Subcutaneous abdominal adipose tissue (tissue), 5 donors: ENCODE measurements around the gene EBF3.

ENCODE experiments used
- H3K27ac ChIP-seq: one replicate; pipeline ENCODE4 v1.7.0; 2013; ENCODE audit warnings: low read depth, mild to moderate bottlenecking, inconsistent platforms, low read length, moderate library complexity
- H3K27me3 ChIP-seq, 5 donors: one replicate each; pipeline ENCODE4 v1.7.0; 2013; ENCODE audit warnings: low read length in 5 of 5, inconsistent platforms in 1 of 5; ENCODE audit not compliant: control insufficient read depth in 5 of 5, insufficient read depth in 4 of 5
- H3K36me3 ChIP-seq, 5 donors: one replicate each; pipeline ENCODE4 v1.7.0; 2013; ENCODE audit warnings: low read length in 5 of 5; ENCODE audit not compliant: control insufficient read depth in 5 of 5, insufficient read depth in 5 of 5
- H3K4me1 ChIP-seq, 5 donors: one replicate each; pipeline ENCODE4 v1.7.0; 2013; ENCODE audit warnings: low read length in 5 of 5, mild to moderate bottlenecking in 3 of 5, moderate library complexity in 1 of 5; ENCODE audit not compliant: control insufficient read depth in 5 of 5, insufficient read depth in 5 of 5
- H3K4me3 ChIP-seq, 5 donors: one replicate each; pipeline ENCODE4 v1.7.0; 2013; ENCODE audit warnings: low read length in 5 of 5, low read depth in 1 of 5
- H3K9ac ChIP-seq, 5 donors: one replicate each; pipeline ENCODE4 v1.7.0; 2013; ENCODE audit warnings: low read length in 5 of 5, mild to moderate bottlenecking in 4 of 5, moderate library complexity in 3 of 5
- H3K9me3 ChIP-seq, 5 donors: one replicate each; pipeline ENCODE4 v1.7.0; 2013; ENCODE audit warnings: low read length in 5 of 5; ENCODE audit not compliant: control insufficient read depth in 5 of 5
- donor health status: healthy.
- donor health status: healthy.
- donor health status: healthy.
- donor health status: healthy.
- donor health status: healthy.

The EBF3 gene

DNA sequence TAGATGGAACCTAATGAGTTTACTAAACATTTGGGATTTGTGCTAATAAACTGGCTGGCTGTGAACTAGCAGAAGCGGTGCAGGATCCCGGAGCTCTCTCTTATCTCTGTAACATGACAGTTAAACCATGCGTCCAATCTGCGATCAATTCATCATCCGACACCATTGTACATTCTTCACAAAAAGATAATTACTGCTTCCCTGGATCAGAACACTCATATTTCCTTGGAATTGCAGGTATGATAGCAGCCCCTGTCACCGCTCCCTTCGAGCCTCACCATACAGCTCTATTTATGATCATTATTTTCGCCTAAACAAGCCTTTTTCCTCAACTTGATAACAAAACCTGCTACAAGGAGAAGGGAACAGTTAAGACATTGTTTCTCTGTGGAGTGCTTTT is 18.5 kb downstream of the EBF3 start:
- Histone ChIP-seq H3K4me3 (peak overlapping the region in 4 of 5 donors; percentile 28 to 48 (median 38)), H3K9me3 (no peaks in the 10 kb centered on the region), H3K9ac (peak overlapping the region in 4 of 5 donors; percentile 0 to 66 (median 56)), H3K27me3 (no peaks in the 10 kb centered on the region), H3K27ac (peak overlapping the region; percentile 74), H3K4me1 (peaks cover 4 to 91% (median 85%) of the 10 kb centered on the region in 5 donors), H3K36me3 (no peaks in the 10 kb centered on the region)

DNA sequence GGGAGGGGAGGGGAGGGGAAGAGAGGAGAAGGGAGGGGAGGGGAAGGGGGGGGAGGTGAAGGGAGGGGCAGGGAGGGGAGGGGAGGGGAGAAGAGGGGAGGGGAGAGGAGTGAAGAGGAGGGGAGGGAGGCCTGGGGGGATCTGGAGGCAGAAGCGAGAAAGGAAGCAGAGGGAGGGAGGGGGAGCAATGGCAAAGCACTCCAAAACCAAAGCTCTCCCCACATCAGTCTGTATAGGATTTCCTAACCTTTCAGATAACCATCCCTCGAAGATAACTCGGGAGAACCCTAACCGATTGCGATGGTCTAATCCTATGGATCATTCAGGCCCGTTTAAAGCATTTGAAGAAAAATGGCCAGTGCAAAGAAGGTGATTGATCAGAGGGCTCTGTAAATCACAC is 19.0 kb downstream of the EBF3 start:
- no peaks in the 10 kb centered on the region for H3K36me3 ChIP-seq
- H3K9ac ChIP-seq, result peak overlapping the region in 3 of 5 donors; percentile 52 to 66 (median 60)
- no peaks in the 10 kb centered on the region for H3K27me3 ChIP-seq
- peak overlapping the region in 2 of 5 donors; percentile 31 to 44 for H3K4me3 ChIP-seq
- no peaks in the 10 kb centered on the region for H3K9me3 ChIP-seq
- H3K27ac ChIP-seq, result peak overlapping the region; percentile 74
- peaks cover 4 to 91% (median 84%) of the 10 kb centered on the region in 5 donors for H3K4me1 ChIP-seq

DNA sequence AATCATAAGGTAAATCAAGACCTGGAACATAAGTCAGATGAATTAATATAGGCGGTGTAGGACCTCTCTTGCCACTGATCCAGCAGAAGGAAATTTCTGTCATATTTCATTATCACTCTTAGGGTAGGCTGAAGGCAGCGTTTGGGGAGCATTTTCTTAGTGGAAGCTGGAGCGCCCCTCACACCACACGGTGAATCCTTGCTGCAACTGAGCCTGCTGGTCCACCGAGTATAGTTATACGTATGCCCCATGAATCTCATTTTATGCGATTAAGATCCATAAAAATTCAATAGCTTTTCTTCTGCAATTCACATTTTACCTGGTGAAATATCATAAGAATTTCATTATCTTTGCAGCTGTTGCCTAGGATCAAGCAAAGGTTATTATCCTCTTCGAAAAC is 19.6 kb downstream of the EBF3 start:
- Histone ChIP-seq H3K36me3 (no peaks in the 10 kb centered on the region), H3K9ac (no peak overlapping the region), H3K27ac (peak overlapping the region; percentile 39), H3K9me3 (no peaks in the 10 kb centered on the region), H3K4me1 (peaks cover 3 to 93% (median 85%) of the 10 kb centered on the region in 5 donors), H3K27me3 (no peaks in the 10 kb centered on the region), H3K4me3 (no peak overlapping the region)

DNA sequence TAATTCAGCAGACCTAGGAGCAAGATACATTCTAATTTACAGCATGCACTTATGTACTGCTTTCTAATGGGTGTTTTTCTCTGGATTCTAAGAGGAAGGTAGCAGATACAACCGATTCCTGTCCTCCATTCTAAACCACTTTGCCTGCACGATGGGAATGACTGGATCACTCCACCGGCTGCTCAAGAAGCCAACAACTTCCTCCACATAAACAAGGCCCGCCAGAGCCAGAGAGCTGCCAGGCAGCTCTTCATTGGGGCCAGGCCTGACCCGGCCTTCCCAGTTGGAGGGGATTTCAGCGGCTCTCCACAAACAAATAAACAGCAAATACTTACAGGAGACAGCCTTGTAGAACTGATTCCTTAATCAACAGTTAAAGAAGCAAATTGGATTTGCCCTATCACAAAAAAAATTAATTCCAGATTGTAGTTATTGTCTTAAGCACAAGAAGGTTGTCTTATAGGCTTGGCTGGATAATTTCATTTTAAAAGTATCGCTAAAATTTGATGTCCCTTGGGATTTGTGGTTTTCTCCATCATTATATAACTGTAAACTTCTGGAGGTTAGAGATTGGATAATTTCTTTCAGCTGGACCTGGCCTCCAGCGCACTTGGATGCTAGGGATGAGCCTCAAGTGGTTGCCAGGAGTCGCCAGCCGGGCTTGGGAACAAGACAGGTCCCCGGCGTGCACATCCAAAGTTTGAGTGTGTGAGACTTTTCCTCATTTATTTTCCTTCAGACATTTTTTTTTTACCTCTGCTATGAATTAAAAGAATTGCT is 20.9 kb downstream of the EBF3 start:
- Histone ChIP-seq H3K9me3 (no peaks in the 10 kb centered on the region), H3K36me3 (no peaks in the 10 kb centered on the region), H3K4me3 (no peak overlapping the region), H3K27ac (peak overlapping the region; percentile 39), H3K27me3 (no peaks in the 10 kb centered on the region), H3K4me1 (peaks cover 3 to 91% (median 84%) of the 10 kb centered on the region in 5 donors), H3K9ac (no peak overlapping the region)

DNA sequence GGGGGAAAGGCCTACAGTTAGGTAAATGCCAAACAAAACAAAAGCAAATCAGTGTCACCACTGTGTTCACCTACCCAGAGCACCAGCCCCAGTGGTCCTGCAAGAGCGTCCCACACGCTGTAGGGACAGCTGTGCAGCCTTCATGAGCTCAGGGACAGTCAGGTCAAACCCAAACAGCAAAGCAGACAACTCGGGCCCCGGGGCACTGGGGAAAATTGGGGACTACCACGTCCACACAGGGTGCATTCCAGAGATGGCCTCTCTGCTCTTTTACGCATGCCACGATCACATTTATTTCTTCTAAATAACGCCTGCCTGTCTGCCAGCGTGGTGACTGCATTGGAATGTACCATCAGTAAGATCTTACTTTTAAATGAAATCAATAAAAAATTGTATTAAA is 21.7 kb downstream of the EBF3 start:
- Histone ChIP-seq H3K36me3 (peaks cover 0 to under 1% (median 0%) of the 10 kb centered on the region in 5 donors), H3K27ac (peak overlapping the region; percentile 39), H3K4me1 (peaks cover 4 to 90% (median 81%) of the 10 kb centered on the region in 5 donors), H3K9ac (peak overlapping the region in 1 of 5 donors; percentile 29), H3K27me3 (no peaks in the 10 kb centered on the region), H3K9me3 (no peaks in the 10 kb centered on the region), H3K4me3 (no peak overlapping the region)

DNA sequence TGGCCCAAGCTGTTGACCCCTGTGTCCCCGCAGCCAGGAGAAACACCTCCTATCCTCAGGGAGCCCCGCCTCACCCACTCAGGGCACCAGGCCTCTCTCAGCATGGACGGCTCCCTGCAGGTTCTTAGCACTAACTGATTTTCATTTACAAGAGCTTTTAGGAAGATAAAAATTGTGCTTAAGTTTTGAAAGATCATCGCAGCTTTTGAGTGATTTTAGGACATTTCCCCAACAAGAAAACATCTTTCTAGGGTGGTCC is 22.1 kb downstream of the EBF3 start:
- H3K4me1 ChIP-seq, result peaks cover 5 to 90% (median 77%) of the 10 kb centered on the region in 5 donors
- peaks cover 0 to 3% (median 0%) of the 10 kb centered on the region in 5 donors for H3K36me3 ChIP-seq
- H3K4me3 ChIP-seq, result no peak overlapping the region
- H3K9me3 ChIP-seq, result no peaks in the 10 kb centered on the region
- H3K27ac ChIP-seq, result no peak overlapping the region
- no peaks in the 10 kb centered on the region for H3K27me3 ChIP-seq
- no peak overlapping the region for H3K9ac ChIP-seq

DNA sequence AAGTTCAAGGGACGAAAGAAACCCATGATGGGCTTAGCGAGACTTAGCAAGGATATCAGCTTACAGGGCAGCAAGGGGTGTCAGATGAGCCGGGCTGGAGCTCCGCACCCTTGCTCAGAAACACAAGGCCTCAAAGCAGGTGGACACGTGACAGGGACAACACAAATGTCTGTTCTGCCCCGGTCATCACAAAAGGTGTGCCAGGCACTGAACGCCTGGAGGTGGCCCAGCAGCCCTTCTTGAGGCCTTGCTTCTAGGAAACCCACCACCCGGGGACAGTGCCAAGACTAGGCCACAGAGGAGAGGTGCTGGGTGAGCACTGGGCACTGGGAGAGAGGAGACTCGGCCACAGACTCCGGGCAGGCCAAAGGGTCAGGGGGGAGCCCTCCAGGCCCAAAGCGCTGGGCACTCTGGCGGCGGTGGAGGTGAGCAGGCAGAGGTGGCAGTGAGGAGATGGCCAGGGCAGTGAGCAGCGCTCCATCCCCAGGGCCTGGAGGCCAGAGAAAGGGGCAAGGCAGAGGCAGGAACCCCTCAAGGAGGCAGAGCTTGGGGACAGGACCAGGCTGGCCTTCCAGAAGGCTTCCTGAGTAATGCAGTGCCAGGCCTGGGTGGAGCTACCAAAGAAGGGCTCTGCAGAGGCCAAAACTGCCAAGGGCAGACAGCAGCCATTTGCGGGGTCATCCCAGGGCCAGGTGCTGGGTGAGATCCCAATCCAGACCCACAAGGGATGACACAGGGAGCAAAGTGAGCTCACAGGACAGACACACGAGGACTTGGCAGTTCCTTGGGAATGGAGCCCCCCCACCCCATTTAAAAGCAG is 22.7 kb downstream of the EBF3 start:
- peaks cover 5 to 88% (median 72%) of the 10 kb centered on the region in 5 donors for H3K4me1 ChIP-seq
- no peaks in the 10 kb centered on the region for H3K9me3 ChIP-seq
- no peak overlapping the region for H3K27ac ChIP-seq
- no peak overlapping the region for H3K9ac ChIP-seq
- H3K27me3 ChIP-seq, result no peaks in the 10 kb centered on the region
- H3K4me3 ChIP-seq, result no peak overlapping the region
- peaks cover 0 to 3% (median 0%) of the 10 kb centered on the region in 5 donors for H3K36me3 ChIP-seq

DNA sequence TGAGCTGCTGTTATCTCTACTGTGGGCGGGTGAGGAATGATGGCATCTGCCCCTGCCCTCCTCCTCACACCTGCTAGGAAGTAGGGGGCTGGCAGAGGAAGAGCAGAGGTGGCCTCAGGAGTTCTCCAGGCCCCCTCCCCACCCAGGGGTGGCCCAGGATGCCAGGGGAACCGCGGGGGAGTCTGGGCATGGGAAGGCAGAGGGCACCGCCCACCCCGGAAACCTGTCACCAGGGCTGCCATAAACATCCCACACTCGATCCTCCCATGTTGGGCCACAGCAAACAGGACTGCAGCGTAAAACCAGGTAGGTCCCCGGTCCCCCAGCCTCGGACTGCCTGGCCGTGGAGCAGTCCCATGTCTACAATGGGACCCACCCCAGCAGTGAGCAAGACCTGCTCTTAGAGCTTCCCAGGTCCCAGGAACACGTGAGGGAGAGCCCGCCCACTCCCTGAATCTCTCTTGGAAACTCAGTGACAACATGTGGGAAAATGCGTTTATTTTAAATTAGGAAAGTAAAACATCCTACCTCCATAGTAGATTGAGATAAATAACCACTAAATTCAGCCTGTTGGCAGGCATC is 23.4 kb downstream of the EBF3 start:
- Histone ChIP-seq H3K9ac (no peak overlapping the region), H3K27ac (no peak overlapping the region), H3K27me3 (no peaks in the 10 kb centered on the region), H3K4me3 (no peak overlapping the region), H3K36me3 (peaks cover 0 to 3% (median 0%) of the 10 kb centered on the region in 5 donors), H3K4me1 (peaks cover 5 to 89% (median 68%) of the 10 kb centered on the region in 5 donors), H3K9me3 (no peaks in the 10 kb centered on the region)

DNA sequence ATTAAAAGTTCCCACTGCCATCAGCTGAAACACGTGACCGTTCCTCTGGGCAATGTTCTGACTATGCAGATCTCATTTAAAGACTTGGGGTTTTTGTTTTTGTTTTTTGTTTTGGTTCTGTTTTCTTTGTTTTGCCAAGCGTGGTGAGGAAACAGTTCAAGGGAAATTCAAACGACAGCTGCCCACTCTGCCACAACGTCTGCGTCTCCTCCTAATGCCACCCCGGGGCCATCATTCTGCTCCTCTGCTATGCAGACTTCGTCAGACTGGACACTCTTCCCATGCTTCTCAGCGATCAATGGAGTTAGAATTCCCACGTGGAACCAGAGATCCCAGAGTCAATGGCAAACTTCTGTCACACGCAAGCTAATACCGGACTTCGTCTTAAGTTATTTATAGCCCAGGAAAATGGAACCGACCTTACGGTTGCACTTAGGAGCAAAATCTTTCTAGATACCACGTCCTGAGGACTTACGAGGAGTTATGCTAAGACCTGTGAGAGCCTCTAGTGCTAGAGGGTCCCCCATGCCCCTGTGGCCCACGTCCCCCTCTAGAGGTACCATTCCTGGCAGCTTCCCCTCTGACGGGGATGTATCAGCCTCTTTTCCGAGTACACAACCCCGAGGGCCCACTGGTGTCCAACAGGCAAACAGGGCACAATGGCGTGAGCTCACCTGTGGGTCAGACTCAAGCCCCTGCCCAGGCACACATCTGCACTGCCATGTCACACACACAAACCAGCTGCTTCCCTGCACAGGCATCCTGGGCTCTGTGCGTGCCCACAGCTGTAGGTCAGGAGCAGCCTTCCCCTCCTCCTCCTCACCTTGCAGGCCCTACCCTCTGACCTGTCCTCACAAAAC is 24.4 kb downstream of the EBF3 start:
- Histone ChIP-seq H3K4me1 (peaks cover 5 to 89% (median 67%) of the 10 kb centered on the region in 5 donors), H3K4me3 (peak overlapping the region in 1 of 5 donors; percentile 16)

More for the DNA sequence above, 24.4 kb downstream of the EBF3 start:
- peaks cover 0 to 8% (median 0%) of the 10 kb centered on the region in 5 donors for H3K36me3 ChIP-seq
- H3K9ac ChIP-seq, result no peak overlapping the region
- H3K27me3 ChIP-seq, result no peaks in the 10 kb centered on the region
- no peak overlapping the region for H3K27ac ChIP-seq
- H3K9me3 ChIP-seq, result no peaks in the 10 kb centered on the region
